Loucy (cell line): ENCODE measurements around the gene SCT.

ENCODE experiments used
- CTCF ChIP-seq: fragments of 200-600 bp; sonication (generic); conservative IDR thresholded peaks from 2 replicates; pipeline ENCODE4 v1.5.1; 2014; ENCODE audit warnings: mild to moderate bottlenecking, antibody characterized with exemption, low read length
- EZH2phosphoT487 ChIP-seq: fragments of 200-600 bp; IDR thresholded peaks from 2 replicates; pipeline ENCODE4 v1.6.1; 2018; ENCODE audit warnings: antibody characterized with exemption, mild to moderate bottlenecking, moderate library complexity, borderline replicate concordance

DNA sequence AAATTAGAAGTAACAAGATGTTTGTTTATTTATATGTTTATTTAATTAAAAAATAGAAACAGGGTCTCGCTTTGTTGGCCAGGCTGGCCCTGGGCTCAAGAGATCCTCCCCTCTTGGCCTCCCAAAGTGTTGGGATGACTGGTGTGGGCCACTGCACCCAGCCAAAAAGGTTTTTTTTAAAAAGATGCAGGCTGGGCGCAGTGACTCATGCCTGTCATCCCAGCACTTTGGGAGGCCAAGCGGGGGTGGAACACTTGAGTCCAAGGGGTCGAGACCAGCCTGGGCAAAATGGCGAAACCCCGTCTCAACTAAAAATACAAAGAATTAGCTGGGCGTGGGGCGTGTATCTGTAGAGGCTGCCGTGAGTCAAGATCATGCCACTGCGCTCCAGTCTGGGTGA, 23.5 kb upstream of the SCT start:
- TF ChIP-seq CTCF (no peak), EZH2phosphoT487 (no peak)
